Skeletal muscle satellite cell (primary cell): Measurements from ENCODE around the gene MVB12B.

Experiments
- H3K27me3 ChIP-seq: 2 replicates; pipeline ENCODE4 v1.7.0; 2013; ENCODE audit warnings: low read length; ENCODE audit not compliant: control insufficient read depth, insufficient read depth
- H3K36me3 ChIP-seq: 2 replicates; pipeline ENCODE4 v1.7.0; 2013; ENCODE audit warnings: mild to moderate bottlenecking, control low read depth, low read length; ENCODE audit not compliant: insufficient read depth
- H3K4me1 ChIP-seq: 2 replicates; pipeline ENCODE4 v1.7.0; 2013; ENCODE audit warnings: low read length; ENCODE audit not compliant: control insufficient read depth, insufficient read depth
- H3K4me2 ChIP-seq: 2 replicates; pipeline ENCODE4 v1.7.0; 2013; ENCODE audit warnings: mild to moderate bottlenecking, low read length
- H3K4me3 ChIP-seq: 2 replicates; pipeline ENCODE4 v1.7.0; 2013; ENCODE audit warnings: low read length
- H3K9ac ChIP-seq: 2 replicates; pipeline ENCODE4 v1.7.0; 2013; ENCODE audit warnings: mild to moderate bottlenecking, low read depth, low read length, moderate library complexity
- H3K9me3 ChIP-seq: replicated peaks from 2 replicates; pipeline ENCODE4 v1.7.0; 2013; ENCODE audit warnings: mild to moderate bottlenecking, control low read depth, low read length

The MVB12B gene

DNA sequence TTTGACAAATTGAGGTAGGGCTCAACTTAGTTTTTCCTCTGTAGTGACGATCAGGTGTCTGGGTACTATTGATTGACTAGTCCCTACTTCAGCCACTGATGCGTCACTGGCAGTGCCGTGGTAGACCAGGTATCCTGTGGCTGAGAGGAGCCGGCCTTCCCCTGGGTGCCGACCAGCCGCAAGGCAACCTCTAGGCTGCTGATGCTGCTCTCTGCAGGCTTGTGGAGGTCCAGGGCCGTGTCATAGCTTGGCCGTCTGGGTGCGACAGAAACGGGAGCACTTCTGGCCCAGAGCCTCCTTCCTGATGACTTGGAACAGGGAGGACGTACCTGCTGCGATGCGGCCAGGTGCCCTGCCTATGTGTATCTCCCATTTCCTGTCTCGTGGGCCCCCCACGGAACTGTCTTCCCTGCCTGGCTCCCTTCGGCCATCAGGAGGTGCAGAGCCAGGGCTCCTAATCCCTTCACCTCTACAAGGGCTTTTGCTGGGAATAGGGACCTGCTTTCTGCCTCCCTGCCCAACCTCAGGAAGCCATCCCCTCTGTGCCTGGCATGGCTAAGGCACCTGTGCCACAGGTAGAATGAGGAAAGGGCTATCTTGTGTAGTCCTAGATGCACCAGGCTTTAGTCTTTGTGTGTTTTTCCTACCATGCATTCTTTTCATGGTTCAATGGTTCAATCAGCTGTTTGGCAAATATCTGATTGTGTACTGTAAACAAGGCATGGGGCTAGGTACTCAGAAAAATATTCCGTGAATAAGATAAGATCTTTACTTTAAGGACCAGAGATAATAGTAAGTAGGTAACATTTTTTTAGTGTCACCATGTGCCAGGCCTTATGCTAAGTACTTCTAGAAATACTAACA is 44.6 kb downstream of the MVB12B start:
- Histone ChIP-seq H3K4me1 (peaks cover 8% of the 10 kb centered on the region), H3K9me3 (no peaks in the 10 kb centered on the region), H3K9ac (no peak overlapping the region), H3K27me3 (no peaks in the 10 kb centered on the region), H3K4me3 (no peak overlapping the region), H3K36me3 (no peaks in the 10 kb centered on the region), H3K4me2 (no peak overlapping the region)

DNA sequence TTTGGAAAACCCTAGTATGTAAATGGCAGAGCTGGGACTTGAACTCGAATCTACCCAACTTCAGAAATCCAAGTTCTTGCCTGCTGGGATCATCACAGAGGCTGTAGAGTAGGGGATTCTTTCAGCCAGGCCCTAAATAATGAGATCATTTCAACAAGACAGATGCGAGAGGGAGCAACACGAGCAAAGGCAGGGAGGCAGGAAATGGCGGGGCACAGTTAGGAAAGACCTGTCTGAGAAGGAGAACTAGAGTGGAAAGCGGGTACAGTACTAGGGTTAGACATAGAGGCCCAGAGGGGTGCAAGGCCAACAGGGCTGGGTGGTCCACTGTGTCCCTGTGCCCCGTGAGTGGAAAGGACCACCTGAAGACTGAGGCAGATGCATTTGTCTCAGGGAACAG is 46.1 kb downstream of the MVB12B start:
- H3K4me3 ChIP-seq = no peak overlapping the region
- H3K27me3 ChIP-seq = no peaks in the 10 kb centered on the region
- H3K4me2 ChIP-seq = no peak overlapping the region
- no peaks in the 10 kb centered on the region for H3K36me3 ChIP-seq
- H3K9ac ChIP-seq = no peak overlapping the region
- peaks cover 8% of the 10 kb centered on the region for H3K4me1 ChIP-seq
- H3K9me3 ChIP-seq = no peaks in the 10 kb centered on the region

DNA sequence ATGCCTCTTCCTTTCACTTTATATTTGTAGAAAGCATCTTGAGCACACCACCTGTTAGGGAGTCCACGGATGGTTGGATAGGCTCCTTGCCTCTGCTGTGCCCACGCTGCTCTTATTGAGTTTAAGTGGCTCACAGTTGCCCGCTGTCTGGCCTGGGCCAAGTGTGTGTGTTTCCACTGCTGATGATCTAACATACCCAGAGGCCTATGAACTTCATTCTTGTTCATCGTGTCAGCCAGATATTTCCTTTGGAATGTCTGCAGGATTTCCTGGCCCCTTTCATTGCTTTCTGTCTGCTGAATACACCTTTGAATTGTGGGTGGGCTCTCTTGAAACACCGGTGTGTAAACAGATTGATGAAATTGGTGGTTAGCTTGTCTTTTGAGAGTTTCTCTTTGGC is 46.6 kb downstream of the MVB12B start:
- Histone ChIP-seq H3K4me1 (peaks cover 8% of the 10 kb centered on the region), H3K27me3 (no peaks in the 10 kb centered on the region), H3K9me3 (no peaks in the 10 kb centered on the region), H3K36me3 (no peaks in the 10 kb centered on the region), H3K4me2 (no peak overlapping the region), H3K4me3 (no peak overlapping the region), H3K9ac (no peak overlapping the region)

DNA sequence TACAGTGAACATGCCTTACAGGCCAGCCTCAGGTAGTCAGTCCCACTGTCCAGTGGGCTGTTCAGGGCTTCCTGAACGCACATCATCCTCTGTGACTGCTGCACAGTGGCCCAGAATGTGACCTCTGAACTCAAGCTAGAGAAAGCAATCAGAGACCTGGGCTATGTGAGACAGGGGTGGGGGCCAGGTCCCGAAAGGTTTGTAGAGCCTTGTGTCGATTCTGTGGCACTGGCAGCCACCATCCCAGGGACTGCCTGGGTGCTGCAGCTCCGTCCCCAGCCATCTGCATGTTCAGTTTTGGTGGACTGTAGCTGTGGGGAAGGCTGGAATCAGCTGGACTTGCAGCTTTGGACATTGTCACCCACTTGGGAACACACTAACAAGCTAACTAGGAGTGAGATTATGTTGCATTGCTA is 47.7 kb downstream of the MVB12B start:
- no peak overlapping the region for H3K4me2 ChIP-seq
- H3K4me3 ChIP-seq = no peak overlapping the region
- peaks cover 8% of the 10 kb centered on the region for H3K4me1 ChIP-seq
- H3K9ac ChIP-seq = no peak overlapping the region
- H3K27me3 ChIP-seq = no peaks in the 10 kb centered on the region
- H3K36me3 ChIP-seq = no peaks in the 10 kb centered on the region
- no peaks in the 10 kb centered on the region for H3K9me3 ChIP-seq

DNA sequence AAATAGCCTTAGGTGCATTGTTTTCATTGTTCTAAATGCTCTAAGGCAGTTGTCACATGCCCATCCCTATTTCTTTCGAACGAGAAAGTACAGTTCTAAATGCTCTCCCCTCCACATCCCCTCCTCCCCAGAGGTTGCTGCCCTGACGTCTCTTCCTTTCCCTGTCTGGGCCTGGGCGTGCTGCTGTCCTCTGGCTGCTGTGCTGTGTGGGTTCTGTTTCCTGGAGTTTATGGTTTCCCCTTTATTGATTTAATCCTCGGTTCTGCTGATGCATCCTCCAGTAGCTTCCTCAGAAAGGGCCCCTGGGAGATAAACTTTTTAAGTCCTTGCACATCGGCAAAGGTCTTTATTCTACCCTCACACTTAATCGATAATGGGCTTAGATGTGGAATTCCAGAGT is 48.8 kb downstream of the MVB12B start:
- H3K4me3 ChIP-seq = no peak overlapping the region
- peaks cover 8% of the 10 kb centered on the region for H3K4me1 ChIP-seq
- H3K27me3 ChIP-seq = no peaks in the 10 kb centered on the region
- H3K9me3 ChIP-seq = no peaks in the 10 kb centered on the region
- no peak overlapping the region for H3K9ac ChIP-seq
- H3K4me2 ChIP-seq = peak overlapping the region; percentile 24
- no peaks in the 10 kb centered on the region for H3K36me3 ChIP-seq

DNA sequence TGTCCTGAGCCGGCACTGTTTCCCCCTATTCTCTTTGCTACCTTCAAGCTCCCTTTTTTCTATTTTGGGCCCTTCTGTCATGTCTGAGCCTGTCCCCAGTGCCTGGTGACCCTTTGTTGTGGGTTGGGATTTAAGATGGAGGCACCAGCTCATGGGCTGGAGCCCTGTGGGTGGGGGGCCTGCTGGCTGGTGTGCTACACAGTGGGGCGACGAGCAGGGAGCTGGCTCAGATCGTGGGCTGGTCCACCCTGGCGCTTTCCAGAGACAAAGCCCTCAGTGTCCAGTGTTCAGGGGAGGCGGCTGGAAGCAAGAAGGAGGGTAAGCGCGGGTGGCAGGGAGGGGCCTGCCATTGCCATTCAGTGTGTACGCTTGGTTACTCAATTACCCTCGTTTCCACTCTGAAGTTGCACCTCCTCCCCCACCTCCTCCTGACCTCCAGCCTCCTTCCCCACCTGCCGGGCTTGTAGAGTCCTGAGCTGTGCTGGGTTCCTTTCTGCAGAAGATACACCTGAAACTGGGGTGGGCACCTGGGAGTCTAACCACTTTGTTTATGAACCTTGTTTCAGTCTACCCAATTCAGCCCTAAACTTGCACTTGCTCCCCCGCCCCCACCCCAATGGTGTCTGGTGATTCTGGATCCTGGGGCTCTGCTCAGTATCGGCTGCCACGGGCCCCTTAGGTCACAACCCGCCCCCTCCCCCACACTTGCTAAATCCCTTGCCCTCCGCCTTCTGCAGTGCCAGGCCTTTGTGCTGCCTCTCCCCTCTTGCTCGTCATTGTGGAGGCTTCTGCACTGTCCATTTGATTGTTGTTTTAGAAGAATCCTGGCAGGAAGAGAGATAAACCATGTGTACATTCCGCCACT is 49.9 kb downstream of the MVB12B start:
- H3K4me1 ChIP-seq = peaks cover 8% of the 10 kb centered on the region

DNA sequence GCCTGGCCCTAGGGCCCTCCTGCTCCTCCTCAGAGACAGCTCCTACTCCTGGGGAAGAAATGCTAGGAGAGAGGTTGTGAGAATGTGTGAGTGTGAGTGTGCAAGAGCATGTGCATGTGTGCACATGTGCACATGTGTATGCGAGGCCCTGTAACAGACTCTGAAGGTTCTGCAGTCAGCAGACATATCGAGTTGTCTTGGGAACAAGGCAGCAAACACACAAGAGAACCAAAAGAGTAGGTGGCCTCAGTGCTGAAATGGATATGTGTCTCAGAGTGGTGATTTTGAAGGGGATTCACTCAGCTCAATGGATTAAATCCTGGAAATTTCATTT is 50.5 kb downstream of the MVB12B start:
- Histone ChIP-seq H3K4me2 (no peak overlapping the region), H3K9me3 (no peaks in the 10 kb centered on the region), H3K36me3 (no peaks in the 10 kb centered on the region), H3K4me3 (no peak overlapping the region), H3K27me3 (no peaks in the 10 kb centered on the region), H3K9ac (no peak overlapping the region), H3K4me1 (peaks cover 8% of the 10 kb centered on the region)

More for the DNA sequence above, 49.9 kb downstream of the MVB12B start:
- Histone ChIP-seq H3K9me3 (no peaks in the 10 kb centered on the region), H3K4me3 (no peak overlapping the region), H3K9ac (no peak overlapping the region), H3K4me2 (no peak overlapping the region), H3K27me3 (no peaks in the 10 kb centered on the region), H3K36me3 (no peaks in the 10 kb centered on the region)

DNA sequence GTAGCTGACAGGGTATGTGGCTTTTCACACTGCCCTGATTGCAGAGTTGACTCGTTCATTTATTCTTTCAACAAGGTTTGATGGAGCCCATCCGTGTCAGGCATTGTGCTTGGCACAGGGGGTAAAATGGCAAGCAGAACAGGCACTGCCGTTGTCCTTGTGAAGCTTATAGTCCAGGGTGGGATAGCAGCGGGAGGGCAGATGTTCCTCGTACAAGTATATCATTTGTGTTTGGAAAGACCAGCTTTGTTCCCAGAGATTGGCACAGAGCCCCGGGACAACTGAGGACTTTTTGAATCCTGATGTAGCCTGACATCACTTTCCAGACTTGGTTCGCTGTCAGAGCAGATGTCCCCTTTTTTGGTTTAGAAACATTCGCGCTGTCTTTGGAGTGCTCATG is 50.9 kb downstream of the MVB12B start:
- Histone ChIP-seq H3K9me3 (no peaks in the 10 kb centered on the region), H3K36me3 (no peaks in the 10 kb centered on the region), H3K9ac (no peak overlapping the region), H3K4me1 (peaks cover 8% of the 10 kb centered on the region), H3K4me3 (no peak overlapping the region), H3K27me3 (no peaks in the 10 kb centered on the region), H3K4me2 (no peak overlapping the region)

DNA sequence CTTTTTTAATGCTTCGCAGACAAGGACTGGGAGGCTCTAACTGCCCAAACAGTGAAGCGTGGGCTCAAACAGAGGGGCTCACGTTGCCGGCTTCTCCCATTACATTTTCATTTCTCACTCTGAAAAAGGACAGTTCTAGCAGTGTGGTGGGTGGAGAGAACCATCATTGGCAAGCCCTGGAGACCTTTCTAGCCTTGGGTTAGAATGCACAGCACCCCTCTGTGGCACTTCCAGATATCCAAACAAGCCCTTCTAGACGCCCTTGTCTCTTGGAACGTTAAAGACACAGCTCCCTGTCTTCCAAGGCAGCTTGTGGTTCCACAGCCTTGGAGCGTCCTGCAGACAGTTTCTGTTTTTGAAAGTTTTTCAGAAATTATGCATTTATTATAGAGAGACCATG is 52.1 kb downstream of the MVB12B start:
- H3K4me2 ChIP-seq = no peak overlapping the region
- H3K4me3 ChIP-seq = no peak overlapping the region
- H3K9me3 ChIP-seq = no peaks in the 10 kb centered on the region
- no peak overlapping the region for H3K9ac ChIP-seq
- H3K36me3 ChIP-seq = no peaks in the 10 kb centered on the region
- H3K27me3 ChIP-seq = no peaks in the 10 kb centered on the region
- H3K4me1 ChIP-seq = peaks cover 6% of the 10 kb centered on the region

DNA sequence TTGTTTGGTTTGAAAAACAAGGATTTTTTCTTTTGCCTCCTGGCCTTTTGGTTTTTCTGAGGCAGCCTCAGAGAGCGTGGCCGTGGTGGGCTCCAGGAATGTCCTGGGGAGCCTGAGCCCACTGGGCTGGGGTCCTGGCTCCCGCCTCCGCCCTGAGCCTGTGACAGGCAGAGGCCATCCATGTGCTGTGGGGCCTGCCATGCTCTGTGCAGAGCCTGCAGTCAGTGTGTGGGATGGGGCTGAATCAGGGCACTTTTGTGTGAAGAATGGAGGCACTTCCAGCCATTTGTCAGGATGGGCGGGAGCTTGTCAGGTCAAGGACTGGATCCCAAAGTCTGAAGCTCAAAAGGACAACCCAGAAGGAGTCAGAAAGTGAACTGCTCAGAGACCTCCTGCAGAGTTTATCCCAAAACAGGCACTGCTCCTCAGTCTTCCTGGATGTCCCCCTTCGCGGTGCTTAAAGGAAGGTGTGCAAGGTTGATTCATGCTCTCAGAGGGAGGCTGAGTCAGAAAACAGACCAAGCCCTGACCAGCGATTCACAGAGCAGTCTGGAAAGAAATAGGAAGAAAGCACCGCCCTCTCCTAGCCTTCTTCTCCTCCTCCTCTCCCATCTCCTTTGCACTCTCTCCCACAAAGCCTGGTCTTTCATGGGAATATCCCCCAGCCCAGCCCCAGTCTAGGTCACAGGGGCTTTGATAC is 53.2 kb downstream of the MVB12B start:
- Histone ChIP-seq H3K36me3 (no peaks in the 10 kb centered on the region), H3K27me3 (no peaks in the 10 kb centered on the region), H3K4me1 (peaks cover 6% of the 10 kb centered on the region), H3K4me3 (no peak overlapping the region), H3K9me3 (no peaks in the 10 kb centered on the region), H3K4me2 (no peak overlapping the region), H3K9ac (no peak overlapping the region)

DNA sequence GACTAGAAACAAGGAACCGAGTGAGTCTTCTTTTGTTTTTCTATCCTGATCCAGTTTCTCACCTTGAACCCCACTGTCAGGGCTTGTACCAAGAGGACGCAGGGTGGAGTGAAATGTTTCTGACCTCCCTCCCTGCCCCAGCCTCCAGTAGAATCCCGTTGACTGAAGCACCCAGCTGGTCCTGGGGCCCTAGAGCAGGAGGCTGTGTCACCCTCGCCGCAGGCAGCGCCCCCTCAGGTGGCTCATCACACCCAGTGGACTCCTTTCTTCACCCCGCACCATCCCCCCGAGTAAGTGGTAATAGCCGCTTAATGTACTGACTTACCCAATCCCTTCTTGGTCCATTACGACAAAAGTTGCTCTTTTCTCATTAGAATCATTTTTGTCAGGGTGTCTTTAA is 53.8 kb downstream of the MVB12B start:
- Histone ChIP-seq H3K4me1 (peaks cover 6% of the 10 kb centered on the region), H3K4me3 (no peak overlapping the region), H3K27me3 (no peaks in the 10 kb centered on the region), H3K36me3 (no peaks in the 10 kb centered on the region), H3K4me2 (no peak overlapping the region), H3K9me3 (no peaks in the 10 kb centered on the region), H3K9ac (no peak overlapping the region)
